ENCODE measurements around the gene DAGLB. TPM values are rescaled to one million over a fixed set of nuclear protein-coding genes. Genes with fewer than 3 reads are reported as not detected.

The DAGLB gene
- total and polyA plus RNA-seq, 10 of the 15 experiments (the other 5 are each of a cell fraction or from before 2014, with no cell fraction given): 1.2 to 13.3 (median 10.1) TPM

DNA sequence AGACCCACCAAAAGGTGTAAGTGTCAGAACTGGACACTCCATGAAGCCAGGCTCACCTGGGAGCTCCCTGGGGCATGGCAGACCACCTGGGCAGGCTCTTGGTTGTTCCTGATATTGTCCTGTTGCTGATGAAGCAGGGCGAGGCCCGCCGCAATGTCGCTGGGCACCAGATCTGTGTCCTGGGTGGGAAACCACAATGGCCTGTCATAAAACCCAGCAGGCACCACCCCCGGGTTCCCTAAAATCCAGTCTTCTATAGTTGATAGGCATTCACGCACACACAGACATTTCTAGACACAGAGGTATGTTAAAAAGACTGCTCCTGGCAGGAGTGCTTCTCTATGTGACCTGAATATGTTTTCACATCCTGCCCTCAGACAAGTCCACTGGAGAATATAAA, 15.0 kb downstream of the DAGLB start:
- no peak overlapping the region for H3K4me3 ChIP-seq
- BruUV-seq (replicated peaks): no TSS peak
- POLR2A ChIA-PET: no interaction called here
- RAD21 ChIA-PET (ENCODE audit: unreplicated experiment): interaction anchor here (1.1 kb wide), 1 partner anchor 54 kb away, joined by 3 read pairs; no protein-coding TSS in a partner anchor
- H3K27ac ChIP-seq (ENCODE audit: control insufficient read depth, insufficient read depth): no peak overlapping the region
- ATAC-seq (no peak), DNase-seq (ENCODE audit: low read depth, low spot score) (no peak), FAIRE-seq (no peak)
- no peak overlapping the region for H3K9ac ChIP-seq (ENCODE audit: control insufficient read depth, insufficient read depth, low read length)
- SMC1A ChIA-PET (ENCODE audit: uncharacterized antibody, unreplicated experiment): no interaction called here
- peaks cover 2 to 3% of the 10 kb centered on the region in 2 experiments; a peak in 3 of 4 replicates for H3K36me3 ChIP-seq (ENCODE audit: control insufficient read depth in 2 of 2, insufficient read depth in 2 of 2, low read length in 1 of 2)
- in situ Hi-C loops (cut with MboI): no loop called here
- H4K20me1 ChIP-seq (ENCODE audit: control insufficient read depth, insufficient read depth): no peaks in the 10 kb centered on the region
- no peaks in the 10 kb centered on the region for H3K27me3 ChIP-seq (replicated peaks in 1 of 2; ENCODE audit: control insufficient read depth in 2 of 2, insufficient read depth in 2 of 2, low read length in 1 of 2)
- CTCF ChIA-PET: no interaction called here
- H3K79me2 ChIP-seq (ENCODE audit: control insufficient read depth, insufficient read depth, low read length): peaks cover 6% of the 10 kb centered on the region
- H3K9me3 ChIP-seq (replicated peaks; ENCODE audit: control insufficient read depth, insufficient read depth, low read length): no peaks in the 10 kb centered on the region
- H3K4me2 ChIP-seq (ENCODE audit: control insufficient read depth, insufficient read depth): no peak overlapping the region
- 98% methylated on average over 6 of the region's 6 CpGs for WGBS (ENCODE audit: insufficient coverage, insufficient replicate concordance, low lambda C conversion rate, missing lambda C conversion rate)
- H3K4me1 ChIP-seq (ENCODE audit: control insufficient read depth, insufficient read depth, low read length): peaks cover 10% of the 10 kb centered on the region
- no peak overlapping the region for H2AFZ ChIP-seq (ENCODE audit: control insufficient read depth, low read depth, low read length)
- intact Hi-C loops (cut with micrococcal nuclease; ENCODE audit: unreplicated experiment): no loop called here
- no peak for TF ChIP-seq YY1 (IDR thresholded peaks at IDR 0.05; ENCODE audit: low read depth, low read length)
- TF ChIP-seq KDM1A (IDR thresholded peaks at IDR 0.05; ENCODE audit: borderline replicate concordance): no peak
- TF ChIP-seq ZNF24 (IDR thresholded peaks at IDR 0.05): no peak
- TF ChIP-seq MTA2 (IDR thresholded peaks at IDR 0.05; ENCODE audit: low read depth): no peak
- TF ChIP-seq, protein P1, sequence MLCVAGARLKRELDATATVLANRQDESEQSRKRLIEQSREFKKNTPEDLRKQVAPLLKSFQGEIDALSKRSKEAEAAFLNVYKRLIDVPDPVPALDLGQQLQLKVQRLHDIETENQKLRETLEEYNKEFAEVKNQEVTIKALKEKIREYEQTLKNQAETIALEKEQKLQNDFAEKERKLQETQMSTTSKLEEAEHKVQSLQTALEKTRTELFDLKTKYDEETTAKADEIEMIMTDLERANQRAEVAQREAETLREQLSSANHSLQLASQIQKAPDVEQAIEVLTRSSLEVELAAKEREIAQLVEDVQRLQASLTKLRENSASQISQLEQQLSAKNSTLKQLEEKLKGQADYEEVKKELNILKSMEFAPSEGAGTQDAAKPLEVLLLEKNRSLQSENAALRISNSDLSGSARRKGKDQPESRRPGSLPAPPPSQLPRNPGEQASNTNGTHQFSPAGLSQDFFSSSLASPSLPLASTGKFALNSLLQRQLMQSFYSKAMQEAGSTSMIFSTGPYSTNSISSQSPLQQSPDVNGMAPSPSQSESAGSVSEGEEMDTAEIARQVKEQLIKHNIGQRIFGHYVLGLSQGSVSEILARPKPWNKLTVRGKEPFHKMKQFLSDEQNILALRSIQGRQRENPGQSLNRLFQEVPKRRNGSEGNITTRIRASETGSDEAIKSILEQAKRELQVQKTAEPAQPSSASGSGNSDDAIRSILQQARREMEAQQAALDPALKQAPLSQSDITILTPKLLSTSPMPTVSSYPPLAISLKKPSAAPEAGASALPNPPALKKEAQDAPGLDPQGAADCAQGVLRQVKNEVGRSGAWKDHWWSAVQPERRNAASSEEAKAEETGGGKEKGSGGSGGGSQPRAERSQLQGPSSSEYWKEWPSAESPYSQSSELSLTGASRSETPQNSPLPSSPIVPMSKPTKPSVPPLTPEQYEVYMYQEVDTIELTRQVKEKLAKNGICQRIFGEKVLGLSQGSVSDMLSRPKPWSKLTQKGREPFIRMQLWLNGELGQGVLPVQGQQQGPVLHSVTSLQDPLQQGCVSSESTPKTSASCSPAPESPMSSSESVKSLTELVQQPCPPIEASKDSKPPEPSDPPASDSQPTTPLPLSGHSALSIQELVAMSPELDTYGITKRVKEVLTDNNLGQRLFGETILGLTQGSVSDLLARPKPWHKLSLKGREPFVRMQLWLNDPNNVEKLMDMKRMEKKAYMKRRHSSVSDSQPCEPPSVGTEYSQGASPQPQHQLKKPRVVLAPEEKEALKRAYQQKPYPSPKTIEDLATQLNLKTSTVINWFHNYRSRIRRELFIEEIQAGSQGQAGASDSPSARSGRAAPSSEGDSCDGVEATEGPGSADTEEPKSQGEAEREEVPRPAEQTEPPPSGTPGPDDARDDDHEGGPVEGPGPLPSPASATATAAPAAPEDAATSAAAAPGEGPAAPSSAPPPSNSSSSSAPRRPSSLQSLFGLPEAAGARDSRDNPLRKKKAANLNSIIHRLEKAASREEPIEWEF (IDR thresholded peaks at IDR 0.05; ENCODE audit: insufficient replicate concordance, low read depth, low read length): no peak
- no peak for TF ChIP-seq BHLHE40 (IDR thresholded peaks at IDR 0.05; ENCODE audit: borderline replicate concordance in 1 of 2, low read depth in 2 of 2, low read length in 1 of 2)
